Embryonic facial prominence (tissue), 1 donor: ENCODE measurements around the gene PTBP1.

Experiments used
- DNase-seq: peaks from one replicate; pipeline ENCODE4 v3.0.0-alpha.2; 2016; ENCODE audit errors: extremely low spot score

The PTBP1 gene

GRCh38 chr19:772730-773436, 24.4 kb upstream of the PTBP1 start:
- DNase-seq = no peak

- DNase-seq = no peak
Measured at GRCh38 chr19:776549-776948, 20.7 kb upstream of the PTBP1 start.

GRCh38 chr19:778910-779653, 18.2 kb upstream of the PTBP1 start:
- no peak for DNase-seq

- DNase-seq = no peak
Measured at GRCh38 chr19:780935-781334, 16.3 kb upstream of the PTBP1 start.

- DNase-seq = no peak
Measured at GRCh38 chr19:781800-782184, 15.5 kb upstream of the PTBP1 start.

- no peak for DNase-seq
Measured at GRCh38 chr19:782185-782877, 14.9 kb upstream of the PTBP1 start.

GRCh38 chr19:782878-783668, 14.2 kb upstream of the PTBP1 start:
- no peak for DNase-seq

GRCh38 chr19:784541-784940, 12.7 kb upstream of the PTBP1 start:
- no peak for DNase-seq

- DNase-seq = no peak
Measured at GRCh38 chr19:787536-787935, 9.7 kb upstream of the PTBP1 start.

- DNase-seq = no peak
Measured at GRCh38 chr19:788686-788982, 8.6 kb upstream of the PTBP1 start.

- no peak for DNase-seq
Measured at GRCh38 chr19:788983-789700, 8.1 kb upstream of the PTBP1 start.

GRCh38 chr19:789701-790060, 7.6 kb upstream of the PTBP1 start:
- DNase-seq = no peak

GRCh38 chr19:791007-791566, 6.2 kb upstream of the PTBP1 start:
- DNase-seq = no peak

GRCh38 chr19:791567-792305, 5.5 kb upstream of the PTBP1 start:
- no peak for DNase-seq

- DNase-seq = no peak
Measured at GRCh38 chr19:792306-792885, 4.9 kb upstream of the PTBP1 start.

- DNase-seq = no peak
Measured at GRCh38 chr19:793806-794205, 3.4 kb upstream of the PTBP1 start.

GRCh38 chr19:795073-795611, 2.1 kb upstream of the PTBP1 start:
- no peak for DNase-seq

- DNase-seq = no peak
Measured at GRCh38 chr19:795691-796581, 1.3 kb upstream of the PTBP1 start.
